ENCODE measurements around the gene IGSF21.

DNA sequence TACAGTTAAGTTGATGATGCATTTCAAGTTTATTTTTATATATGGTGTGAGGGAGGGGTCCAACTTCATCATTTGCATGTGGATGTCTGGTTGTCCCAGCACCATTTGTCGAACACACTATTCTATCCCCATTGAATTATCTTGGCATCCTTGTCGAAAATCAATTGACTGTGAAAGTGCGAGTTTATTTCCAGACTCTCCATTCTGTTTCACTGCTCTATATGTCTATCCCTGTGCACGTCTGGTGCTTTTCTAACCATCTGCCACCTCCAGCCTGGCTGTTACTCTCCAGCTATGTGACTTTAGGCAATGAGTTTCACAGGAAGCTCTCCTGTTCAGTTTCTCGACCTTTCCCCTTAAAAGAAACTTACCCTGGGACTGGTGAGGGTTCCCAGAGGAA is 236.0 kb downstream of the IGSF21 start:
- TF ChIP-seq, protein P1, sequence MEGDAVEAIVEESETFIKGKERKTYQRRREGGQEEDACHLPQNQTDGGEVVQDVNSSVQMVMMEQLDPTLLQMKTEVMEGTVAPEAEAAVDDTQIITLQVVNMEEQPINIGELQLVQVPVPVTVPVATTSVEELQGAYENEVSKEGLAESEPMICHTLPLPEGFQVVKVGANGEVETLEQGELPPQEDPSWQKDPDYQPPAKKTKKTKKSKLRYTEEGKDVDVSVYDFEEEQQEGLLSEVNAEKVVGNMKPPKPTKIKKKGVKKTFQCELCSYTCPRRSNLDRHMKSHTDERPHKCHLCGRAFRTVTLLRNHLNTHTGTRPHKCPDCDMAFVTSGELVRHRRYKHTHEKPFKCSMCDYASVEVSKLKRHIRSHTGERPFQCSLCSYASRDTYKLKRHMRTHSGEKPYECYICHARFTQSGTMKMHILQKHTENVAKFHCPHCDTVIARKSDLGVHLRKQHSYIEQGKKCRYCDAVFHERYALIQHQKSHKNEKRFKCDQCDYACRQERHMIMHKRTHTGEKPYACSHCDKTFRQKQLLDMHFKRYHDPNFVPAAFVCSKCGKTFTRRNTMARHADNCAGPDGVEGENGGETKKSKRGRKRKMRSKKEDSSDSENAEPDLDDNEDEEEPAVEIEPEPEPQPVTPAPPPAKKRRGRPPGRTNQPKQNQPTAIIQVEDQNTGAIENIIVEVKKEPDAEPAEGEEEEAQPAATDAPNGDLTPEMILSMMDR (IDR thresholded peaks at IDR 0.05) = no peak
- no peak for TF ChIP-seq POLR2A (IDR thresholded peaks at IDR 0.05)
